Measurements from ENCODE around the gene TRPC4AP.

DNA sequence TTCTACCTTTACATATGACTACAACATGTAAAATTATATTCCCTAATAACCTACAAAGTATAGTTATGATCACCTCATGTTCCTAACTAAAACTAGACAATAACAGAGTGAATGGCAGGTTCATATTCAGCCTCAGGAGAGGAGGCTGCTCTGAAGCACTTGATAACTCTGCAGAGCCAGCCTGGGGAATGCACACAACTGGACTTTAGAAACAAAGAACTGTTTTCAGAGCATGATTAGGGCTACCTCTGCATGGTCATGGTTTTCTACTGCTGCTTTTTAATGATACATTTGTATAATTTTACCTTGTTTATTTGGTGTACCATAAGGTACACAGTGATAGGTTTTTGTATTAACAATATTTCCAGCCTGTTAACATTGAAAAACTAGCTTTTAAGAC lies 50.3 kb downstream of the TRPC4AP start:
- TF ChIP-seq, protein P1, sequence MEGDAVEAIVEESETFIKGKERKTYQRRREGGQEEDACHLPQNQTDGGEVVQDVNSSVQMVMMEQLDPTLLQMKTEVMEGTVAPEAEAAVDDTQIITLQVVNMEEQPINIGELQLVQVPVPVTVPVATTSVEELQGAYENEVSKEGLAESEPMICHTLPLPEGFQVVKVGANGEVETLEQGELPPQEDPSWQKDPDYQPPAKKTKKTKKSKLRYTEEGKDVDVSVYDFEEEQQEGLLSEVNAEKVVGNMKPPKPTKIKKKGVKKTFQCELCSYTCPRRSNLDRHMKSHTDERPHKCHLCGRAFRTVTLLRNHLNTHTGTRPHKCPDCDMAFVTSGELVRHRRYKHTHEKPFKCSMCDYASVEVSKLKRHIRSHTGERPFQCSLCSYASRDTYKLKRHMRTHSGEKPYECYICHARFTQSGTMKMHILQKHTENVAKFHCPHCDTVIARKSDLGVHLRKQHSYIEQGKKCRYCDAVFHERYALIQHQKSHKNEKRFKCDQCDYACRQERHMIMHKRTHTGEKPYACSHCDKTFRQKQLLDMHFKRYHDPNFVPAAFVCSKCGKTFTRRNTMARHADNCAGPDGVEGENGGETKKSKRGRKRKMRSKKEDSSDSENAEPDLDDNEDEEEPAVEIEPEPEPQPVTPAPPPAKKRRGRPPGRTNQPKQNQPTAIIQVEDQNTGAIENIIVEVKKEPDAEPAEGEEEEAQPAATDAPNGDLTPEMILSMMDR (IDR thresholded peaks at IDR 0.05 in 2 of 3, conservative IDR thresholded peaks at IDR 0.05 in 1 of 3; ENCODE audit: borderline replicate concordance in 1 of 3, insufficient read depth in 1 of 3, low read depth in 2 of 3, low read length in 2 of 3): no peak
- TF ChIP-seq EZH2phosphoT487 (IDR thresholded peaks at IDR 0.05; ENCODE audit: borderline replicate concordance) (no peak), FOSL1 (IDR thresholded peaks at IDR 0.05; ENCODE audit: low read depth) (no peak), TCF7L2 (IDR thresholded peaks at IDR 0.05; ENCODE audit: borderline replicate concordance, extremely low read depth, insufficient read depth, insufficient read length) (no peak), RAD21 (IDR thresholded peaks at IDR 0.05; ENCODE audit: low read depth) (no peak), POLR2A (IDR thresholded peaks at IDR 0.05; ENCODE audit: borderline replicate concordance, extremely low read depth, insufficient read depth, insufficient read length) (no peak), EZH2 (IDR thresholded peaks at IDR 0.05) (no peak)
- TF ChIP-seq, protein P2, sequence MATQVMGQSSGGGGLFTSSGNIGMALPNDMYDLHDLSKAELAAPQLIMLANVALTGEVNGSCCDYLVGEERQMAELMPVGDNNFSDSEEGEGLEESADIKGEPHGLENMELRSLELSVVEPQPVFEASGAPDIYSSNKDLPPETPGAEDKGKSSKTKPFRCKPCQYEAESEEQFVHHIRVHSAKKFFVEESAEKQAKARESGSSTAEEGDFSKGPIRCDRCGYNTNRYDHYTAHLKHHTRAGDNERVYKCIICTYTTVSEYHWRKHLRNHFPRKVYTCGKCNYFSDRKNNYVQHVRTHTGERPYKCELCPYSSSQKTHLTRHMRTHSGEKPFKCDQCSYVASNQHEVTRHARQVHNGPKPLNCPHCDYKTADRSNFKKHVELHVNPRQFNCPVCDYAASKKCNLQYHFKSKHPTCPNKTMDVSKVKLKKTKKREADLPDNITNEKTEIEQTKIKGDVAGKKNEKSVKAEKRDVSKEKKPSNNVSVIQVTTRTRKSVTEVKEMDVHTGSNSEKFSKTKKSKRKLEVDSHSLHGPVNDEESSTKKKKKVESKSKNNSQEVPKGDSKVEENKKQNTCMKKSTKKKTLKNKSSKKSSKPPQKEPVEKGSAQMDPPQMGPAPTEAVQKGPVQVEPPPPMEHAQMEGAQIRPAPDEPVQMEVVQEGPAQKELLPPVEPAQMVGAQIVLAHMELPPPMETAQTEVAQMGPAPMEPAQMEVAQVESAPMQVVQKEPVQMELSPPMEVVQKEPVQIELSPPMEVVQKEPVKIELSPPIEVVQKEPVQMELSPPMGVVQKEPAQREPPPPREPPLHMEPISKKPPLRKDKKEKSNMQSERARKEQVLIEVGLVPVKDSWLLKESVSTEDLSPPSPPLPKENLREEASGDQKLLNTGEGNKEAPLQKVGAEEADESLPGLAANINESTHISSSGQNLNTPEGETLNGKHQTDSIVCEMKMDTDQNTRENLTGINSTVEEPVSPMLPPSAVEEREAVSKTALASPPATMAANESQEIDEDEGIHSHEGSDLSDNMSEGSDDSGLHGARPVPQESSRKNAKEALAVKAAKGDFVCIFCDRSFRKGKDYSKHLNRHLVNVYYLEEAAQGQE (IDR thresholded peaks at IDR 0.05; ENCODE audit: low read depth): no peak
